Measurements from ENCODE around the gene PEX13. TPM values are rescaled to one million over a fixed set of nuclear protein-coding genes. Genes with fewer than 3 reads are reported as not detected.

PEX13 gene
- polyA plus RNA-seq, 1 donor, result 30.1 TPM

DNA sequence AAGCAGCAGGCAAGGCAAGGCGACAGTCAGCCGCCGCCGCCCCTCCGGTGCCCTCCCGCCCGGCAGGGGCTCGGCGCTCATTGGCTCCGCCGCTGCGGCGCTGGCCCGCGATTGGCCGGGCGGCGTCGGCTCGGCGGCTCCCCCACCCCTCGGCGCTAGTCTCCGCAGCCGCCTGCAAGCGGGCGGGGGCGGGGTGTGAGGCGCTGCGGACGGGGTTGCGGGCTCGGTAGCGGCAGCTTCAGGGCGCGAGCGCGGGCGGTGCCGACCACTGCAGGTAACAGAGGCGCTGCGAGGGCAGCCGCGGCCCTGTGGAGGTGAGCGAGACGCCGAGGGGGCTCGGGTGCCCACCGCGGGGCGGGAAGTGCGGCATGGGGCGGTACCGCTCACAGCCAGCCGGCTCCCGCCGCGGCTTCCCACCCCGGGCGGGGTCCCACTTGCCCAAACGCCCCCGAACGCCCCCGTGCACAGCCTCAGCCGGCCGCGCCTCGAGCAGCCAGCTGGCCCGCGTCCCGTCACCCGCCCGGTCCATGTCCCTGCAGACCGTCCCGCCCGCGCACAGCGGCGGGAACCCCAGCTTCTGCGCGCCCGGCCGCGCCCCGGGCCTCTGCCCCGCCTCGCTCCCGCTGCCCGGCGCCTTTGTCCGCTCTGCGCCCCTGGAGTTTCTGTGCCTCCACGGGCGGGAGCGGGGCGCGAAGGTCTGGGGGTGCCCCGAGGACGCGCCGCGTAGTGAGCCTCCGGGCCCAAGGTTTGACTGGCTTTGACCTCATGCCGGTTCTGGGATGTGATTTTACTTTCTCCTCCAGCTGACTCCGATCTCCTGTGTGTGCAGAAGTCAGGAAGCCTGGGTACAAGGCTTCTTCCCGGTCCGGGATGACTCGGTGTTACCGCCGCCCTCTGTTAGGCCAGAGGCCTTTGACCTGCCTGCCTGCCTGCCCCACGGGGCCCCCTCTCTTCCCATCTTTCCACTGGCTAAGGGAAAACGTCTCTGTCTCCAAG lies 48.5 kb downstream of the PEX13 start, which contains the start of gene SANBR:
Gene SANBR (plus strand): TSS at position 158 of the 996 bp plus-strand sequence. CDS start 4,480 bp downstream, outside the sequence.
- peak; percentile 85 for DNase-seq

DNA sequence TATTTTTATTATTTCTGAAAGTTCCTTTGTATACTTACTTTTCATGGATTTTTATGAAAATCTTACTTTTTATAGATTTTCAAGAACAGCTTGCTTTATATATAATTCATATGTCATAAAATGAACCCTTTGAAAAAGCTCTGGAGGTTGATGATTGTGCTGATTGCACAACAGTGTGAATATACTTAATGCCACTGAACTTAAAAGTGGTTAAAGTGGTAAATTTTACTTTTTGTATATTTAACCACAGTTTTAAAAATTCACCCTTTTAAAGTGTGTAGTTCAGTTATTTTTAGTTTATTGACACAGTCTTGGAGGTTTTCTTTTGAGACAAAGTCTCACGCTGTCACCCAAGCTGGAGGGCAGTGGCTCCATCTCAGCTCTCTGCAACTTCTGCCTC lies 56.6 kb downstream of the PEX13 start:
- DNase-seq, result no peak

DNA sequence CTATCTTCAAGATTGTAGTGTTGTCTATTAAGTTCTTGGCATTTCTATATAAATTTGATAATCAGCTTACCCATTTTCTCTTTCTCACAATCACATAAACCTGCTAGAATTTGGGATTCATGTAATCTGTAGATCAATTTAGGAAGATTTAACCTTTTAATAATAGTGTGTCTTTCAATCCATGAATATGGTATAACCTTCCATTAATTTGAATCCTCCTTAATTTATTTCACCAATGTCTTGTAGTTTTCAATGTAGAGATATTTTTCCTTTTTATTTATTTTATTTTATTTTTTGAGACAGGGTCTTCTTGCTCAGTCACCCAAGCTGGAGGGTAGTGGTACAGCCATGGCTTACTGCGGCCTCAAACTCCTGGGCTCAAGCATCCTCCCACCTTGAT lies 68.4 kb downstream of the PEX13 start:
- no peak for DNase-seq

DNA sequence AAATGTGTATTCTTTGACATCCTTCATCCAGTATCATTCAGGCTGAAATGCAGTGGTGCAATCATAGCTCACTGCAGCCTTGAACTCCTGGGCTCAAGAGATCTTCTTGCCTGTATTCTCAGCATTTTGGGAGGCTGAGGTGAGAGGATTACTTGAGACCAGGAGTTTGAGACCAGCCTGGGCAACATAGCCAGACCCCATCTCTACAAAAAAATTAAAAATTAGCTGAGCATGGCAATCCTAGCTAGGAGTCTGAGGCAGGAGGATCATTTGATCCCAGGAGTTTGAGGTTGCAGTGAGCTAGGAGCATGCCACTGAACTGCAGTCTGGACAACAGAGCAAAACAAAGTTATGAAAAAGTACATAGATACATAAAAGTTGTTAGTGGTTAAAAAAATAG lies 72.3 kb downstream of the PEX13 start:
- DNase-seq, result no peak

DNA sequence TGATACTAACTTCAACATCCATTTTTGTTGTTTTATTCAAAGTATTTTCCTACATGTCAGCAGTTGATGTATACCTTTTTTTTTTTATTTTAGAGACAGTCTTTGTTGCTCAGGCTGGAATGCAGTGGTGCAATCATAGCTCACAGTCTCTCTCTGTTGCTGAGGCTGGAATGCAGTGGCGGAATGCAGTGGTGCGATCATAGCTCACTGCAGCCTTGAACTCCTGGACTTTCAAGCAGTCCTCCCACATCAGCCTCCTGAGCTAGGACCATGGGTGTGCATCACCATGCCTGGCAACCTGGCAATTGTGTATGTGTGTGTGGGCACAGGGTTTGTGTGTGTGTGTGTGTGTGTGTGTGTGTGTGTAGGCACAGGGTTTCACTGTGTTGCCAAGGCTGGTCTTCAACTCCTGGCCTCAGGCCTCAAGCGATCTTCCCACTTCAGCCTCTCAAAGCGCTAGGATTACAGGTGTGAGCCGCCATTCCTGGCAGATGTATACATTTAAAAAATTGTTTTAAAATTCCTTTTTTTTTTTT lies 72.9 kb downstream of the PEX13 start:
- DNase-seq, result no peak

DNA sequence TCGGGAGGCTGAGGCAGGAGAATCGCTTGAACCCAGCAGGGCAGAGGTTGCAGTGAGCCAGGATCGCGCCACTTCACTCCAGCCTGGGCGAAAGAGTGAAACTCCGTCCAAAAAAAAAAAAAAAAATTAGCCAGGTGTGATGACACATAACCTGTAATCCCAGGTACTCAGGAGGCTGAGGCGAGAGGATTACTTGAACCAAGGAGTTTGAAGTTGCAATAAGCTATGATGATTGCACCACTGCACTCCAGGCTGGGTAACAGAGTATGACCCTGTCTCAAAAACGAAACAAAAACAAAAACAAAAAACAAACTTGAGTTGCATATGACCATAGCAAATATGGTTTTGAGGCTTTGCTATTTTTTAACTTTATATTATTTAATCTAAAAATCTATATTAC lies 74.0 kb downstream of the PEX13 start:
- no peak for DNase-seq

DNA sequence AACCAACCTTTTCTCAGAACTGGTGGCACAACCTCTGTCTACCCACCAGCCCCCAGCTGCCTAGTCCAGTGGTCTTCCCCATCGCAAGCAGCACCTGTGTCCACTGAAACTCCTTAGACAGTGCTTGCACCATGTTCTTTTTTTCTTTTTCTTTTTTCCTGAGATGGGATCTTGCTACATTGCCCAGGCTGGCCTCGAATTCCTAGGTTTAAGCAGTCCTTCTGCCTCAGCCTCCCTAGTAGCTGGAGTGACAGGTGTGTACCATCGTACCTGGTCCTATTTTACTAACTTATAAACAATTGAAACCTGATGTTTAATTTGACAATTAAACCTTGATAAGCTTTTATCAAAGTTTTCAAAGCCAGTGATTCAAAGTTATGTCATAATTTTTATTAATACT lies 78.9 kb downstream of the PEX13 start:
- no peak for DNase-seq

DNA sequence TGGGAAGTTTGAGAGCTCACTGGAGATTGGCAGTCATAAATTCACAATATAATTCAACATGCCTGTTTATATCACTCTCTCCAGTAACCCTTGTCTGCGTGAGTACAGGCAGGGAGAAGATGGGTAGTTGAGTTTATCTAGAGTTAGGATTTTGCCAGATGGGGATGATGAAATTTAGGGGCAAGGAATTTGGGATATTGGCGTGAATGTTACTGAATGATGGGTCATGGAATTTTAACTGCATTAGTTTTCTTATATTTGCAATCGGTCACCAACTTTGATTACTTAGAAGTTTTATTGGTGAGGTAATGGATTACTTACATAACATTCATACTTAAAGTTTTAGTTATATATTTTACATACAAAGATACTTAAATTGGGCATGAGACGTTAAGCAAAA lies 83.3 kb downstream of the PEX13 start:
- no peak for DNase-seq

Other genes with a start within 250 kb of the PEX13 start
- gene REL, start 136.1 kb upstream of the PEX13 start, polyA plus RNA-seq (ENCODE audit: insufficient read length), result 10.4 TPM
- 12.8 TPM for gene PUS10, start 535 bp downstream of the PEX13 start, polyA plus RNA-seq (ENCODE audit: insufficient read length)
- gene SANBR, start 48.2 kb downstream of the PEX13 start, polyA plus RNA-seq (ENCODE audit: insufficient read length), result 29.2 TPM
- 42.4 TPM for gene C2orf74, start 144.5 kb downstream of the PEX13 start, polyA plus RNA-seq (ENCODE audit: insufficient read length)

Measured in left kidney (tissue), 2 donors.